ENCODE measurements around the gene PLA2G5. TPM values are rescaled to one million over a fixed set of nuclear protein-coding genes. Genes with fewer than 3 reads are reported as not detected.

The PLA2G5 gene
- total and polyA plus RNA-seq, 8 donors: 0.12 to 2.0 (median 0.59) TPM; not detected in 1

DNA sequence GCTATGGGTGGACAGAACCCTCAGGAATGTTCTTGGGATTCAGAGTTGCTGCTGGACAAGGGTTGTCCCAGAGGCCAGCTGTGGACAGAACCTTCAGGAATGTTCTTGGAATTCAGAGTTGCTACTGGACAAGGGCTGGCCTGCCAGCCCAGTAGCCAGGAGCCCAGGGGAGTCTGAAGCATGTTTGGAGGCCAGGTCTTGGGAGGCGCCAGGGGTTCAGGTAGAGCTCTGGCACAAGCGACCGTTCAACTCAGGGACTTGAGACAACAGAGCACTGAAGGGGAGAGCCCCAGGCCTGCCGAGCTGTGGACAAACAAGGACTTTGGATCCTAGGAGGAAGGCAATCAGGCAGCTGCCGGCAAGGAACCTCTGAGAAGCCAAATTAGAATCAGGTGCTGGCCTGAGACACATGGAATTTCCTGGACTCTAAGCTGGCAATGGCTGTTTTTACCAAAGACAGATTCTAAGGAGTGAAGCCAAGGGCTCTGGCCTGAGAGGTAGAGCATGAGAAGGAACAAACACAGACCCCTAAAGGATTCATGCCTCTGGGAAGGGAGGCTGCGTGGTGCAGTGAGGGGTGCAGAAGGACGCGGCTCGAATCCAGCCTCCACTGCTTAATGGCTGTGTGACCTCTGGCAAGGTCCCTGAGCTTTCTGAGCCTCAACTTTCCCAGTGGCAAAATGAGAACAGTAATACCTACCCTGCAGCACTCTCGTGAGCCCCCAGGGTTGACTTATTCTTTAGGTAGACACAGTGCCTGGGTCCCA lies 13.4 kb downstream of the PLA2G5 start:
- no peak for ATAC-seq
- intact Hi-C loops (cut with DNase I): no loop called here

DNA sequence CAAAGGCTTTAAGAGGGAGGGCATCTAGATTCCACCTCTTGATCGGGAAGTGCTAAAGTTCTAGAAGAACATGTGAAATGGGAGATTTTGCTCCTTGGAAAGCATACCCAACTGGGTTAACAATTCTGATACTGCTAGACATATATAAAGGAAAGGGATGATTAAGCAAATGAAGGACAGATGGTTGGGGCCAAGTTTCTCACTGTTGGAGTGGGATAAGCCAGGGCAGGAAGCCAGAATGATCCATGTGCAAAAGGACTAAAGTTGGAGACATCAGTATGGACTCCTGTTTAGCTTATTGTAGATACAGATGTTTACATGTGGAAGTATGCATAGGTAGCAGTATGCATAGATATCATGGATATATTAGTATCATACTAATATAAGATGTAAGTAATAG lies 16.8 kb downstream of the PLA2G5 start:
- FAIRE-seq (no peak), DNase-seq (no peak), ATAC-seq (no peak)
- no peaks in the 10 kb centered on the region for H3K27me3 ChIP-seq
- H3K27ac ChIP-seq: no peak overlapping the region
- H3K4me3 ChIP-seq: no peak overlapping the region
- WGBS, 2 donors: 90 to 94% methylated on average over 1 of the region's 1 CpG
- TF ChIP-seq, protein P1, sequence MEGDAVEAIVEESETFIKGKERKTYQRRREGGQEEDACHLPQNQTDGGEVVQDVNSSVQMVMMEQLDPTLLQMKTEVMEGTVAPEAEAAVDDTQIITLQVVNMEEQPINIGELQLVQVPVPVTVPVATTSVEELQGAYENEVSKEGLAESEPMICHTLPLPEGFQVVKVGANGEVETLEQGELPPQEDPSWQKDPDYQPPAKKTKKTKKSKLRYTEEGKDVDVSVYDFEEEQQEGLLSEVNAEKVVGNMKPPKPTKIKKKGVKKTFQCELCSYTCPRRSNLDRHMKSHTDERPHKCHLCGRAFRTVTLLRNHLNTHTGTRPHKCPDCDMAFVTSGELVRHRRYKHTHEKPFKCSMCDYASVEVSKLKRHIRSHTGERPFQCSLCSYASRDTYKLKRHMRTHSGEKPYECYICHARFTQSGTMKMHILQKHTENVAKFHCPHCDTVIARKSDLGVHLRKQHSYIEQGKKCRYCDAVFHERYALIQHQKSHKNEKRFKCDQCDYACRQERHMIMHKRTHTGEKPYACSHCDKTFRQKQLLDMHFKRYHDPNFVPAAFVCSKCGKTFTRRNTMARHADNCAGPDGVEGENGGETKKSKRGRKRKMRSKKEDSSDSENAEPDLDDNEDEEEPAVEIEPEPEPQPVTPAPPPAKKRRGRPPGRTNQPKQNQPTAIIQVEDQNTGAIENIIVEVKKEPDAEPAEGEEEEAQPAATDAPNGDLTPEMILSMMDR (IDR thresholded peaks at IDR 0.05): no peak
- H3K4me1 ChIP-seq: no peaks in the 10 kb centered on the region
- no peaks in the 10 kb centered on the region for H3K36me3 ChIP-seq
- intact Hi-C loops (cut with DNase I): no loop called here
- no peaks in the 10 kb centered on the region for H3K9me3 ChIP-seq

More for the DNA sequence above, 13.4 kb downstream of the PLA2G5 start:
- Histone ChIP-seq H3K4me1 (no peaks in the 10 kb centered on the region), H3K4me3 (no peak overlapping the region), H3K36me3 (no peaks in the 10 kb centered on the region), H3K27ac (no peak overlapping the region), H3K9me3 (no peaks in the 10 kb centered on the region), H3K27me3 (no peaks in the 10 kb centered on the region)
- TF ChIP-seq, protein P1 (IDR thresholded peaks at IDR 0.05): no peak
- DNase-seq (no peak), FAIRE-seq (no peak)
- WGBS, 2 donors: 70% methylated on average over 10 of the region's 10 CpGs

DNA sequence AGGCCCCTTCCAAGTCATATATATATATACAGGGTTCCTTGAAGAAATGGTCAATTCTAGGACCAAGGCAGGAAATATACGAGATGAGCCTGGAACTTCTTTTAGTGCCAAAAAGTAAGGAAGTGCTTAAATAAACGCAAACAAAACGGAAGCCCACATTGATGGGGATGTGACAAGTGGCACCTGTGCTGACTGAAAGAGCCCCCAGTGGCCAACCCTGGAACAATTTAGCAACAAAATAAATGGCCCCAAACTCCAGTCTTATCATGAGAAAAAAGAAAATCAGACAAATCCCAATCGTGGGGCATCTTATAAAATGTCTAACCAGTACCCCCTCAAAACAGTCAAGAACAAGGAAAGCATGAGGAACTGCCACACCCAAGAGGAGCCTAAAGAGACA lies 17.7 kb downstream of the PLA2G5 start:
- WGBS, 2 donors: 48 to 52% methylated on average over 4 of the region's 4 CpGs
- Histone ChIP-seq H3K4me3 (no peak overlapping the region), H3K27ac (no peak overlapping the region), H3K27me3 (no peaks in the 10 kb centered on the region), H3K9me3 (no peaks in the 10 kb centered on the region), H3K4me1 (no peaks in the 10 kb centered on the region), H3K36me3 (no peaks in the 10 kb centered on the region)
- ATAC-seq (no peak), DNase-seq (no peak), FAIRE-seq (no peak)
- intact Hi-C loops (cut with DNase I): no loop called here
- TF ChIP-seq, protein P1 (IDR thresholded peaks at IDR 0.05): no peak

DNA sequence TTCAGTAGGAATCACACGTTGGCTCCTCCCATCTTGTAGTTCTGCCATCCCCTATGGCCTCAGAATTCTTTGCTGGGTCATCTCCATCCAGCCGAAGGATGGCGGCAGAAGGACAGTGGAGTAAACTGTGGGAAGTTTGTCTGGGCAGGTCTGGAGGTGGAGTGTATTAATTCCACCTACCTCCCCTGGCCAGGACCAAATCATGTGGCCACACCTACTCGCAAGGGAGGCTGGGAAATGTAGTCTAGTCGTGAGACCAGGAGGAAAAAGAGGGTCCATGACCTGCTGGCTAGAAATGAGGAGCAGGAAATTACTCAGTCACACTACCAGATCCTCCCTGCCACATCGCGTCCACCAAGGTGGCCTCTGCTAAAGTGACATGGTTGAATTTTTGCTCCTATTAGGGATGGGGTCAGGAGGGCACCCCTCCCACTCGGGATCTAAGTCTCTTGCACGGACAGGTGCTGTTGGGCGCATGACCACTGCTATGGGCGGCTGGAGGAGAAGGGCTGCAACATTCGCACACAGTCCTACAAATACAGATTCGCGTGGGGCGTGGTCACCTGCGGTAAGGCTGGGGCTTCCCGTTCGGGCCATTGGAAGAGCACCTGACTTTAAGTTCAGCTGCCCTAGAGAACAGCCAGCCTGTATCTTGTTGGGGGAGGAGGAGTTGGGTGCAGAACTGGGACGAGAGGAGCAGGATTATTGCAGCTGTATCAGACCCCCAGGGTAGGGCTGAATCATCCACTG lies 19.5 kb downstream of the PLA2G5 start:
- WGBS, 2 donors: 79 to 81% methylated on average over 19 of the region's 19 CpGs
- ATAC-seq (no peak), FAIRE-seq (no peak), DNase-seq (no peak)
- intact Hi-C loops (cut with DNase I): no loop called here
- Histone ChIP-seq H3K4me1 (no peaks in the 10 kb centered on the region), H3K27ac (no peak overlapping the region), H3K4me3 (no peak overlapping the region), H3K9me3 (no peaks in the 10 kb centered on the region), H3K27me3 (no peaks in the 10 kb centered on the region), H3K36me3 (no peaks in the 10 kb centered on the region)
- TF ChIP-seq, protein P1 (IDR thresholded peaks at IDR 0.05): no peak

DNA sequence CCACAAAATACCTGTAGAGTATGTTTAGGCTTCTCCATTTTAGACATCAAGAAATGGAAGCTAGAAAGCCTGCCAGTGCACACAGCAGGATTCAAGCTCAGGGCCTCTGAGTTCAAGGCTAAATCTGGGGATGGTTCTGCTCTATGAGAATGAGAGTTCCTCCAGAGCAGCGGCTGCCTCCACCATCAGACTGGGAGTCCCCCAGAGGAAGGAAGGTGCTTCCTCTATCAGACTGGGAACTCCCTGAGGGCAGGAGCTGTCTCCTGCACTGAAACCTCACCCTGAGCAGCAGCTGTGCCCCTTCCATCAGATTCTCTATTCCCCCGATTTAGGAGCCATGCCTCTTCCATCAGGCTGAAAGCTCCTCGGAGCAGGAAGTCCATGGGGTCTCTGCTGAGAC lies 20.1 kb downstream of the PLA2G5 start:
- no peak overlapping the region for H3K27ac ChIP-seq
- no peaks in the 10 kb centered on the region for H3K27me3 ChIP-seq
- ATAC-seq (no peak), DNase-seq (no peak), FAIRE-seq (no peak)
- H3K4me3 ChIP-seq: no peak overlapping the region
- H3K36me3 ChIP-seq: no peaks in the 10 kb centered on the region
- intact Hi-C loops (cut with DNase I): no loop called here
- no peaks in the 10 kb centered on the region for H3K4me1 ChIP-seq
- TF ChIP-seq, protein P1 (IDR thresholded peaks at IDR 0.05): no peak
- H3K9me3 ChIP-seq: no peaks in the 10 kb centered on the region
- WGBS, 2 donors: 68 to 72% methylated on average over 3 of the region's 3 CpGs

Data from pancreas (tissue), 10 donors.